Loucy (cell line): ENCODE results near the gene OR1J2.

ENCODE experiments used
- EZH2phosphoT487 ChIP-seq: fragments of 200-600 bp; IDR thresholded peaks from 2 replicates; pipeline ENCODE4 v1.6.1; 2018; ENCODE audit warnings: antibody characterized with exemption, mild to moderate bottlenecking, moderate library complexity, borderline replicate concordance
- TF ChIP-seq, protein P1 (sequence below): fragments of 200-600 bp; sonication (generic); conservative IDR thresholded peaks from 2 replicates; pipeline ENCODE4 v1.5.1; 2014; ENCODE audit warnings: mild to moderate bottlenecking, antibody characterized with exemption, low read length

DNA sequence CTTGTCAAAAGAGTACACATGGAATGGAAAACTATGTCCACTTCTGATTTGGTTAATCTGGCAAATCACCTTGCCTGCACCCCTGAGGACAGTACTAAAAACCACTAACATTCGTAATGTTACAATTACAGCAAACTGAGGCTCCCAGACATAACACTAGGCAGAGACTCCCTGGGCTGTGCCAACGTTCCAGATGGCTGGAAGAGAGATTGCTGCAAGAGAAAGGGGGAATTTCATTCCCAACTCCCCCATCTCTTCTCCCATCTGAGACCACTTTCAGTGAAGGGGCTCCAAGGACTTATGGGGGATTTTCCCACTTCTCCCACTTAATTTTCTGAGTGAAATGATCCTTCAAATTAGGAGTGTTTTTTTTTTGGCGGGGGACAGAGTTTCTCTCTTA is 44.1 kb upstream of the OR1J2 start:
- no peak for TF ChIP-seq EZH2phosphoT487
- TF ChIP-seq, protein P1, sequence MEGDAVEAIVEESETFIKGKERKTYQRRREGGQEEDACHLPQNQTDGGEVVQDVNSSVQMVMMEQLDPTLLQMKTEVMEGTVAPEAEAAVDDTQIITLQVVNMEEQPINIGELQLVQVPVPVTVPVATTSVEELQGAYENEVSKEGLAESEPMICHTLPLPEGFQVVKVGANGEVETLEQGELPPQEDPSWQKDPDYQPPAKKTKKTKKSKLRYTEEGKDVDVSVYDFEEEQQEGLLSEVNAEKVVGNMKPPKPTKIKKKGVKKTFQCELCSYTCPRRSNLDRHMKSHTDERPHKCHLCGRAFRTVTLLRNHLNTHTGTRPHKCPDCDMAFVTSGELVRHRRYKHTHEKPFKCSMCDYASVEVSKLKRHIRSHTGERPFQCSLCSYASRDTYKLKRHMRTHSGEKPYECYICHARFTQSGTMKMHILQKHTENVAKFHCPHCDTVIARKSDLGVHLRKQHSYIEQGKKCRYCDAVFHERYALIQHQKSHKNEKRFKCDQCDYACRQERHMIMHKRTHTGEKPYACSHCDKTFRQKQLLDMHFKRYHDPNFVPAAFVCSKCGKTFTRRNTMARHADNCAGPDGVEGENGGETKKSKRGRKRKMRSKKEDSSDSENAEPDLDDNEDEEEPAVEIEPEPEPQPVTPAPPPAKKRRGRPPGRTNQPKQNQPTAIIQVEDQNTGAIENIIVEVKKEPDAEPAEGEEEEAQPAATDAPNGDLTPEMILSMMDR = no peak
